ENCODE data around the gene TSPAN18.

TSPAN18 gene

GRCh38 chr11:44797051-44797450 lies 70.3 kb downstream of the TSPAN18 start:
- no peak for DNase-seq (ENCODE audit: low spot score)

- DNase-seq (ENCODE audit: low spot score): no peak
Measured at GRCh38 chr11:44797886-44798606, 71.3 kb downstream of the TSPAN18 start.

GRCh38 chr11:44798607-44798972 lies 71.8 kb downstream of the TSPAN18 start:
- DNase-seq (ENCODE audit: low spot score): no peak

GRCh38 chr11:44799012-44799411 lies 72.2 kb downstream of the TSPAN18 start:
- DNase-seq (ENCODE audit: low spot score): no peak

- DNase-seq (ENCODE audit: low spot score): no peak
Measured at GRCh38 chr11:44802347-44802746, 75.6 kb downstream of the TSPAN18 start.

- no peak for DNase-seq (ENCODE audit: low spot score)
Measured at GRCh38 chr11:44803009-44803408, 76.2 kb downstream of the TSPAN18 start.

GRCh38 chr11:44804449-44805437 lies 78.0 kb downstream of the TSPAN18 start:
- DNase-seq (ENCODE audit: low spot score): no peak

- no peak for DNase-seq (ENCODE audit: low spot score)
Measured at GRCh38 chr11:44805596-44805995, 78.8 kb downstream of the TSPAN18 start.

- DNase-seq (ENCODE audit: low spot score): peak; percentile 72
Measured at GRCh38 chr11:44808053-44808753, 81.4 kb downstream of the TSPAN18 start.

GRCh38 chr11:44809283-44809682 lies 82.5 kb downstream of the TSPAN18 start:
- no peak for DNase-seq (ENCODE audit: low spot score)

- no peak for DNase-seq (ENCODE audit: low spot score)
Measured at GRCh38 chr11:44811841-44812448, 85.2 kb downstream of the TSPAN18 start.

GRCh38 chr11:44812971-44813370 lies 86.2 kb downstream of the TSPAN18 start:
- no peak for DNase-seq (ENCODE audit: low spot score)

- no peak for DNase-seq (ENCODE audit: low spot score)
Measured at GRCh38 chr11:44813401-44813800, 86.6 kb downstream of the TSPAN18 start.

GRCh38 chr11:44814881-44815592 lies 88.3 kb downstream of the TSPAN18 start:
- DNase-seq (ENCODE audit: low spot score): no peak

GRCh38 chr11:44815917-44816456 lies 89.2 kb downstream of the TSPAN18 start:
- no peak for DNase-seq (ENCODE audit: low spot score)

GRCh38 chr11:44816761-44817160 lies 90.0 kb downstream of the TSPAN18 start:
- DNase-seq (ENCODE audit: low spot score): no peak

- no peak for DNase-seq (ENCODE audit: low spot score)
Measured at GRCh38 chr11:44817207-44817949, 90.6 kb downstream of the TSPAN18 start.

GRCh38 chr11:44818110-44818509 lies 91.3 kb downstream of the TSPAN18 start:
- no peak for DNase-seq (ENCODE audit: low spot score)

GRCh38 chr11:44819346-44819745 lies 92.6 kb downstream of the TSPAN18 start:
- DNase-seq (ENCODE audit: low spot score): no peak

GRCh38 chr11:44822369-44822768 lies 95.6 kb downstream of the TSPAN18 start:
- DNase-seq (ENCODE audit: low spot score): no peak
